KOPT-K1 (cell line): Measurements from ENCODE around the gene MET.
"Not testable (repeated sequence)": the region's sequence is repeated elsewhere in the genome, so short reads cannot be mapped to it uniquely, and the experiment has no call there.

Source experiments
- H3K27ac ChIP-seq: fragments of 200-600 bp; sonication (generic); 2 replicates; pipeline ENCODE4 v1.5.1; 2016; ENCODE audit warnings: antibody characterized with exemption, mild to moderate bottlenecking, low read depth, low read length; ENCODE audit not compliant: poor library complexity, severe bottlenecking
- H3K36me3 ChIP-seq: fragments of 200-600 bp; sonication (generic); 2 replicates; pipeline ENCODE4 v1.5.1; 2017; ENCODE audit warnings: antibody characterized with exemption, mild to moderate bottlenecking, low read length, moderate library complexity; ENCODE audit not compliant: insufficient read depth
- H3K9me3 ChIP-seq: fragments of 200-600 bp; sonication (generic); 2 replicates; pipeline ENCODE4 v1.5.1; 2017; ENCODE audit warnings: antibody characterized with exemption, low read length, mild to moderate bottlenecking; ENCODE audit not compliant: insufficient read depth, poor library complexity, severe bottlenecking

Gene MET

DNA sequence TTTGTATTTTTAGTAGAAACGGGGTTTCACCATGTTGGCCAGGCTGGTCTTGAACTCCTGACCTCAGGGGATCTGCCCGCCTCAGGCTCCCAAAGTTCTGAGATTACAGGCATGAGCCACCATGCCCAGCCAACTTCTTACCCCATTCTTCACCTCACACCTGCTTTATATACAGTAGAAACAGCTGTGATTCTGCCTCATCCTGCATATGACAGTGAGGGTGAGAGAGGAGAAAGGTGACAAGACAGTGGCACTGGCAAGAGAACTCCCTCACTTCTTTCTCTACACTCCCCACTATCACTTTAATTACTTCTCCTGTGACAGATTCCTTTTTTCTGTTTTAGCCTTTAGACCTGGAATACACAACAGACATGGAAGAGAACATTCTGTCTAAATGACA lies 128.6 kb downstream of the MET start:
- no peak overlapping the region for H3K27ac ChIP-seq
- H3K36me3 ChIP-seq: no peaks in the 10 kb centered on the region
- no peaks in the 10 kb centered on the region for H3K9me3 ChIP-seq

DNA sequence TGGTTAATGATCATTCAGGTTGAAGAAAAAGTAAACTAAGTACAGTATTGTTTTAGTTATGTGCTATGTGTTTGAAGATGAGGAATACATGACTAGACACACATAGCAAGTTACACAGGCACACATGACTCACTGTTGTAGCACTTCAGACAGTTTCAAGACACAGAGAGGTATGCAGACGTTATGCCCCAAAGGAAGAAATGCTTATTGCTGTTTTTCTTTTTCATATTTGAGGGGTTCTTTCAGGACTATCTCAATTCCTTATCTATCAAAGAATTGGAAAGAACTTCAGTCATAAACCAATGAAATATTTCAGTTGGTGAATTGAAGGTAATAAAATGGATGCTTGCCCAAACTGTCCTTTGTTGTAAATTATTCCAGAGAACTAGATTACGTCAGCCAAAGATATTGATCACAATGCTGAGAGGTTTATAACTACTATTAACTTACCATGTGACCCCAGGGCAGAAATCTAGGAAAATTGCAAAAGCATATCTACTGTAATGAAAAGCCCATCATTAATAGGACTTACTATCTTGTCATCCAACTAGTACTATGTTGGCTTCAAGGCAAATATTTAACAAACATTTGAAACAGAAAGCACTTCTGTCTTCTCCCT lies 129.2 kb downstream of the MET start:
- Histone ChIP-seq H3K36me3 (no peaks in the 10 kb centered on the region), H3K27ac (no peak overlapping the region), H3K9me3 (no peaks in the 10 kb centered on the region)

DNA sequence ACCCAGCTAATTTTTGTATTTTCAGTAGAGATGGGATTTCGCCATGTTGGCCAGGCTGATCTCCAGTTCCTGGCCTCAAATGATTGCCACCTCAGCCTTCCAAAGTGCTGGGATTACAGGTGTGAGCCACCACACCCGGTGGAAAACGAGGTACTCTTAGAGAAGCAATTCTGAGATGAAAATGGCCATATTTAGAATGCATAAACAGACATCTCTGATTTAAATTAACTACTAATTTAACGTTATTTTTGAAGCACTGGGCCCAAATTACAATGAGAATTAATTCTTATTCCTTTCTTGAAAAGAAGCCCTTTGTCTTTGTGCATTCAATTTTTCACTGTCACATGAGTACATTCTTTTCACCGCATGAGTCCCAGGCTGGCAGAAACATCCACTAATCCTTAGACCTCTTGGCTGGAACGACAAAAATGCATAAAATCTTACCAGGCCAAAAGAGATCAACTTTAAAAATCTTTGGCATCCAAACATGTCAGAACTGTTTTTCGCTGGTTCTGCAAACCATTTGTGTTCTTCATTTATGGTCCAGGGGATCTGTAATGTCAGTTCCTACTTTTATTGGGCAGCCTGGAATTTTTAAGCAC lies 130.2 kb downstream of the MET start:
- Histone ChIP-seq H3K9me3 (no peaks in the 10 kb centered on the region), H3K36me3 (no peaks in the 10 kb centered on the region), H3K27ac (no peak overlapping the region)

DNA sequence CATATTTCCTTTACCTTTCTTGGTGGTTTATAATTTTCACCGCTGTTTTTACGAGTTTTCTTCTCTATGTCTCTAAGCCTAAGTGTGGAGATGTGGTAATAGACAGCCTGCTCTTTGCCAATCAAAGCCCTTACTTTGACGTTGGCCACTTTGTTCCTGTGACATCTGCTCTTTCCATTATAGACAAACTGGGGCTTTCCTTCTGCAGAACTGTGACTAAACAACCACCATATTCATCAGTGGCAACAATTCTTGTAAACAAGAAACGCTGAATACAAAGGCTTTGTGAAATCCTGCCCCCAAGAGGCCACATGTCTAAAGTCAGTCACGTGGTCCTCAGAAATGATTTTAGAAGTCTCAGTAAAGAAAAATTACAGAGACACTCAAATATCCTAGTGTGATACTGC lies 130.8 kb downstream of the MET start:
- Histone ChIP-seq H3K9me3 (no peaks in the 10 kb centered on the region), H3K27ac (no peak overlapping the region), H3K36me3 (no peaks in the 10 kb centered on the region)

DNA sequence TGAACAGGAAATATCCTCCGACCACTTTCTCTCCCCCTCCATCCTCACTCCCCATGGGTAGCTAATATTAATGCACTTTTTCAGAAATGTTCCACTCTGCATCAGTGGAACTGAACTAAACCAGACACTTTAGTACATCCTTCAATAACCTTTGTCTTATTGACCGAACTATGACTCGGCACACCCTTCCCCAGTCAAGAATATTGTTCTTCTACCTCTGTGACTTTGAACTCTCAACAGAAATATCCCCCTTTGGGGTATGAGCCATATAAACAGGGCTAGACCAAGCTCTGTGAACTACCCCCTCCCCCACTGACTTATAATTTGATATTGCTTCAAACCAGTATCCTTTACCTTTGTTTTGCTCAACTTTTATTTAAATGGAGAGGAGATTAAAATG lies 132.5 kb downstream of the MET start:
- H3K9me3 ChIP-seq: no peaks in the 10 kb centered on the region
- no peaks in the 10 kb centered on the region for H3K36me3 ChIP-seq
- H3K27ac ChIP-seq: no peak overlapping the region

DNA sequence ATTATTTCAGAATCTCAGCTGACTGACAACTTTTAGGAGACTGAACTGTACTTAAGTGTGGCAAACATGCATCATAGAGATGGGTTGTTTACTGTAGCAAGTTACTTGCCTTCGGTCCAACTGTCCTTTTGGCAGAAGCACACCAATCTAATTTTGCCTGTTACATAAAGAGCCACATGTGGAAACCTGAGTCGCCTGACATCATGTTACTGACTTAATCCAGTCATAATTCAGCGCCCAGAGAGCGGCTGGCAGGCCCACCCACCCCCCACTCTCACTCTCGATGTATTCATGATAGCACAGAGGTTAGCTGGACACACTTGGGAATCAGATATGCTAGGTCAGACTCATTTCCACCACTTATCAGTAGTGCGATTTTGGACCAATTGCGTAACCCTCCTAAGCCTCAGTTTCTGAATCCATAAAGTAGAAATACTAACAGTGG lies 133.1 kb downstream of the MET start:
- Histone ChIP-seq H3K27ac (no peak overlapping the region), H3K9me3 (no peaks in the 10 kb centered on the region), H3K36me3 (no peaks in the 10 kb centered on the region)

DNA sequence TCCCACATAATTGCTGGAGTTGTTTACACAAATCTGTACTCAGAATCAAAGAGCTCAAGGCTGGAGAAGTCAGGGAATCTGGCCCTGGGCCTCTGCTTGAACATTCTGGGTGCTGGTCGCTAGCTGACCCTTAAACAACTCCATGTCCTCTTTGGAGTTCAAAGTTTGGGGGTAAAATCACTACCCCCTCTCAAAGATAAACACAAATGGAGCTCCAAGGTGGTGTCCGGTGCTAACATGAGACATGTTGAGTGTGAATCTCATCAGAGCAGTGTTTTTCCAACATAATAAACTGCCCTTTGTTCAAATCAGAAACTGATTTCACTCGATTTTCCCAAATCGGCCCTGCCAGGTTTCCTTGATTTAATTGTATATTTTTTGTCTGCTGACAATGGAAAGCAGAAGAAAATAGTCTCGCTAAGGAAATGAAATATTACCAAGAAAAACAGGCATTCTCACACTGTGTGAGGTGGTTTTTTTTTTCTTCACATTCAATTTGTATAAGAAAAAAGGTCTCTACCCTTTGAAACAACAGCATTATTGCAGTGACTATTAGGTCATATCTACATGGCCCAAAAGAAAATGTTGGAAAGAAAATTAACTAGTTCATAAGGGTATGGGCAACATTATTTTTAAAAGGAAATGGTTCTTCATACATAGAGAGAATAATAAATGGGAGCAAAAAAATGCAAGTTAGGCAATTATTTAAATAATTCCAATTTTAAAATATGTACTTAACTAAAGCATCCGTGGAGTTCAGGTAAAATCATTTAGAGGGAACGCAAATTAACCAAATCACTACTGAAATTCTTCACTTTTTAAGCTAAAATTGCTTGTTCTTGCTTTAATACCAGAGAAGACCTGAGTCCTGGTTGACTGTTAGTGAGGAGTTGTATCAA lies 134.3 kb downstream of the MET start:
- Histone ChIP-seq H3K9me3 (no peaks in the 10 kb centered on the region), H3K36me3 (no peaks in the 10 kb centered on the region), H3K27ac (no peak overlapping the region)

DNA sequence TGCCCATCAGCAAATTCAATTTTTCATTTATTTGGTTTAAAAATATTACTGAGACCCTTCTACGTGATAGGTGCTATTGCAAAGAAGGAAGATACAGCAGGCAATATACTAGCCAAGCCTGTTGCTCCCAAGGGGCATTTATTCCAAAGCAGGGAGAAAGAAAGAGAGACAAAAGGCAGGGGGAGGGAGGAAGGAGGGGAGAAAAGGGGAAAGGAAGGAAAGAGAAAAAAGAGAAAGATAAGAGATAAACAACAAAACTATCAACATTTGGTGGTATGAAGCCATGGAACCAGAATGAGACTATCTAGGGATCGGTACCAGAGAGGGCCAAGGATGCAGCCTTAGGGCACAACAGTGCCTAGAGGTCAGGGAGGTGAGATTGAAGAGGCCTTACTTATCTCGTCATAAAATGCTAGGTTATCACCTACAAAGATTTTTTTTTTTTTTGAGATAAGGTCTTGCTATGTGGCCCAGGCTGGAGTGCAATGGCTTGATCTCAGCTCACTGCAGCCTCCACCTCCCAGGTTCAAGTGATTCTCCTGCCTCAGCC lies 135.1 kb downstream of the MET start:
- no peaks in the 10 kb centered on the region for H3K36me3 ChIP-seq
- H3K27ac ChIP-seq: no peak overlapping the region
- no peaks in the 10 kb centered on the region for H3K9me3 ChIP-seq

DNA sequence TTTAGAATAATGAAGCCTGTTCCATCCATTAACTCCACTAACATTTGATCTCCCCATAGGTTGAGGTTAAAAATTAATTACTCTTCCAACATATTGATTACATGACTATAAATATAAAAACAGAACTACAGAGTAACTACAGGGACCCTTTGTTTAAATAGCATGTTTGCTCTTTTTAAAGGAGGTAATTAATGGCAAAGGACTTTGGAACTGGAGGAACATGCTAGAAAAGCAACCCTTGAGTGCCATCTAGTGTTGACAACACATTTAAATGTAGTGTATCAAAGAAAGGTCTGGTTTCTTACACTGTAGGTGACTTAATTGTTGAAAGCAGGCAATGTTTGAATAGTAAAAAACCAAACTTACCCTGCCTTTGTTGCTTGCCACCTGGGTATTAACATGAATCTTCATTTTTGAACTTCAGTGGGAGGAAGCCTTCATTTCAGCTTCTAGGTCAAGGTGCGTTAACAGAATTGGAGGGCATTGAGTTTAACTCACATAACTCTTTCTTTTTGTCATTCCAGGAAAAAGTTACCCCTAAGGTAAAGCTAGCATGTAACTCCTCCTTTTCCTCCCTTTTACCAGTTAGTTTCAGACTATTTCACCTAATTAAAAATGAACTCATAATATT lies 137.8 kb downstream of the MET start:
- no peak overlapping the region for H3K27ac ChIP-seq
- H3K9me3 ChIP-seq: no peaks in the 10 kb centered on the region
- no peaks in the 10 kb centered on the region for H3K36me3 ChIP-seq

DNA sequence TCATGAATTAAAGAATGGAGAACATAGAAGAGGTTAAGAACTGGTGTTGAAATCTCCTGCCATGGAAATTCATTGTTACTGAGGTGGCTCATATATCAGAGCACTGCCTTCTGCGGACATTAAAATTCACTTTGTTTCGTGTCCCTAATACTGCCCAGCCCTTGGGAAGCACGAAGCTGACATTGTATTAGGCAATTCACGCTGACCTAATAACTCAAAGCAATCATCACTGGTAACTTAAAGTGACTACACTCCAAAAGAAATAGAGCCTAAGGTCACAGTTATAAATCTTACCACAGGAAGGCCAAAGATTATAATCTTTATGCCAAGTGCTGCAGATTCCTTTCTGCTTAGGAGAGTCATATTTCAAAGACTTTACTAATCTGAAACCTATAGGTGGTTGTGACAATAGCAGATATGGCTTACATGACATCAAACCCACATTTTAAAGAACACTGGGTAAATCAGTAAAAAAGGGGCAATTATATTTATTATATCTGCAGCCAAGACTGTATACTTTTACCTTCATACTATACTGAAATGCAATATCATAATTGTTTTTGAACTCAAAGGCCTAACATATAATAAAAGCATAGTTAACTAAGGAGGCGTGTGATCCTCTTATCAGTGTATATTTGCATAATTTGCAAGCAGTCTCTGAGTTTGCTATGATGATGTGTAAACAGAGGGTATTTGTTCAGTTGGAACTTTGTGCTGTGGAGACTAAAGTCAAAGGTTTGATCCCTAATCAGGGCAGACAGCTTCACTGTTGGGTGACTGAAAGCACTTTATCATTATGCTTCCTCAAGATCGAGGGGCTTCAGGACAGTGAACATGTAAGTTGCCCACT lies 138.5 kb downstream of the MET start:
- no peaks in the 10 kb centered on the region for H3K9me3 ChIP-seq
- H3K27ac ChIP-seq: no peak overlapping the region
- no peaks in the 10 kb centered on the region for H3K36me3 ChIP-seq

DNA sequence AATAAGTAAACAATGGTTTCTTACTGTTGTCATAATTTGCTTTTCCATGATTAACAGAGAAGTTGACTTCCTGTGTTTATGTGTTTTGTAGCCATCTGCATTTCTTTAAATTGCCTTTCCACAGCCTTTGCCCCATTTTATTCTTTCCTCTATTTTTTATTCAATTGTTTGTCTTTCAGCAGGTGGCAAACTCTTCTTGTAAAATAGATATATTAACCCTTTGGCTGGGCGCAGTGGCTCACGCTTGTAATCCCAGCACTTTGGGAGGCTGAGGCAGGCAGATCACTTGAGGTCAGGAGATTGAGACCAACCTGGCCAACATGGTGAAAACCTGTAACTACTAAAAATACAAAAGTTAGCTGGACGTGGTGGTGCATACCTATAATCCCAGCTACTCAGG lies 139.8 kb downstream of the MET start:
- H3K27ac ChIP-seq: no peak overlapping the region
- H3K36me3 ChIP-seq: no peaks in the 10 kb centered on the region
- no peaks in the 10 kb centered on the region for H3K9me3 ChIP-seq

DNA sequence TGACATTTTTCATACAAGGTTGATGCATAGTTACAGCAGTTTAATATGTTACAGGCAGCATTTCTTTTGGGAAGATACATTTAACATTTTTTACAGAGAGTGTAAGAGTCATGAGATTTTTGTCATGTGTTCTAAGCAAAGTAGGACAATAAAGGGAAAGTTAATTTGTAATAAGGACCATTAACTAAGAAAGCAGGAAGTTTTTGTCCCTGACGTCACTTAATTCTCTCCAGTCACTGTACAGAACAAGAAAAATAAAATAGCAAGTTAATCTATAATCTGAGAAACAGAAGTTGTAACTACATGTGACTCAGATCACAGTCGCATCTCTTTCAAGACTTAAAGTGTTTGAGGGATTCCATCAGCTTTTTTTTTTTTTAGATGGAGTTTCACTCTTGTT lies 140.9 kb downstream of the MET start:
- Histone ChIP-seq H3K27ac (no peak overlapping the region), H3K36me3 (no peaks in the 10 kb centered on the region), H3K9me3 (no peaks in the 10 kb centered on the region)

DNA sequence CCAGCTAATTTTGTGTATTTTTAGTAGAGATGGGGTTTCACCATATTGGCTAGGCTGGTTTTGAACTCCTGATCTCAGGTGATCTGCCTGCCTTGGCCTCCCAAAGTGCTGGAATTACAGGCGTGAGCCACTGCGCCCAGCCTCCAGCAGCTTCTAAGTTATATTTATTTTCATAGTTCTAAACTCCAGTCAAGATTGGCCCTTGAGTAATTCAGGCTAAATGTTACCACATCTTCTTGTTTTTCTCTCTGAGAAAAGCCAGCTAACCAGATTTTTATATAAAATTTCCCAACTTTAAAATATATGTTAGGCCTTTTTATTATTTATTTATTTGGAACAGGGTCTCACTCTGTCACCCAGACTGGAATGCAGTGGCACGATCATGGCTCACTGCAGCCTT lies 141.4 kb downstream of the MET start:
- H3K9me3 ChIP-seq, H3K27ac ChIP-seq, H3K36me3 ChIP-seq: not testable (repeated sequence)

DNA sequence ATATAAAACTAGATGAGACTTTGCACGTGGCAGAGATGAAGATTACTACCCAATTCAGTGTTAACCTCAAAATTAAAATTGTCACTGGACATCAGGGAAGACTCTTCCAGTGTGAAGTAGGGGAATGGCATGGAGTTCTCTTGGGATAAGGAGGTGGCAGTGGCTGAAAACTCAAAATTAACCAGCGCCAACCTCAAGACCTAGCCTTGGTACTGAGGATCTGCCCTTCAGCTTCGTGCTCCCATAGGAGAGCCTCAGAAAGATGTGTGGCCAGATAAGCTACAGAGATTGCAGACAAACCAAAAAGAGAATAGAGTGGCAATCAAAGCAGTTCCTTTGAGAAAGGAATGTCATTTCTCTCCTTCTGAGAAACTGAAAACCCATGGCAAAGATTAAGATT lies 143.0 kb downstream of the MET start:
- no peaks in the 10 kb centered on the region for H3K36me3 ChIP-seq
- H3K27ac ChIP-seq: no peak overlapping the region
- H3K9me3 ChIP-seq: no peaks in the 10 kb centered on the region
